GM13977 (cell line): ENCODE measurements around the gene PRUNE2.

Source experiments
- DNase-seq: peaks from one replicate; pipeline ENCODE4 v3.0.0; 2012; ENCODE audit warnings: low spot score
- in situ Hi-C: fragments of 300-500 bp; cut with MboI; formaldehyde crosslinking; loops from one replicate; pipeline ENCODE4 v1.12.0; 2022; ENCODE audit warnings: low sequenced_read_pairs, low pct_unique_long_range_greater_than_20kb, mixed read lengths, inconsistent platforms; ENCODE audit not compliant: unreplicated experiment
- TF ChIP-seq, protein P1 (sequence below): IDR thresholded peaks from 2 replicates; pipeline ENCODE4 v1.5.1; 2012; ENCODE audit warnings: mild to moderate bottlenecking, control low read depth; ENCODE audit not compliant: insufficient read depth; ENCODE audit errors: extremely low read depth, missing control alignments

Gene PRUNE2

DNA sequence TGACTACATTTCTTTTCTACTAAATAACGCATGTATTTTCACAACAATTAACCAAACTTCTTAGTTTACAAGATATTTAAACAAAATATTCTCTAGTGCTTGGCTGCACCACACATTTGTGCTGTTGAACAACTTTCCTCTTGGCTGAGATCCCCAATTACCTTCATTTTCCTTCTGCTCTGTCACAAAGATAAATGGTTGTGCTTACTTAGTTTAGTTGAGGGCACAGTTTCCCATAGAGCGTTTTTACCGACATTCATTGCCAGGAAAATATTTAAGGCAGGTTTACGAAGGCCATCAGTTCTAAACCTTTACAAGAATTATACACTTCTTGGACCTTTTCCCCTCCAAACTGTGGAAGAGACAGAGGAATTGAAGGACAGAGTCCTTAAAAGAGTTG is 60.7 kb downstream of the PRUNE2 start:
- no peak for DNase-seq
- TF ChIP-seq, protein P1, sequence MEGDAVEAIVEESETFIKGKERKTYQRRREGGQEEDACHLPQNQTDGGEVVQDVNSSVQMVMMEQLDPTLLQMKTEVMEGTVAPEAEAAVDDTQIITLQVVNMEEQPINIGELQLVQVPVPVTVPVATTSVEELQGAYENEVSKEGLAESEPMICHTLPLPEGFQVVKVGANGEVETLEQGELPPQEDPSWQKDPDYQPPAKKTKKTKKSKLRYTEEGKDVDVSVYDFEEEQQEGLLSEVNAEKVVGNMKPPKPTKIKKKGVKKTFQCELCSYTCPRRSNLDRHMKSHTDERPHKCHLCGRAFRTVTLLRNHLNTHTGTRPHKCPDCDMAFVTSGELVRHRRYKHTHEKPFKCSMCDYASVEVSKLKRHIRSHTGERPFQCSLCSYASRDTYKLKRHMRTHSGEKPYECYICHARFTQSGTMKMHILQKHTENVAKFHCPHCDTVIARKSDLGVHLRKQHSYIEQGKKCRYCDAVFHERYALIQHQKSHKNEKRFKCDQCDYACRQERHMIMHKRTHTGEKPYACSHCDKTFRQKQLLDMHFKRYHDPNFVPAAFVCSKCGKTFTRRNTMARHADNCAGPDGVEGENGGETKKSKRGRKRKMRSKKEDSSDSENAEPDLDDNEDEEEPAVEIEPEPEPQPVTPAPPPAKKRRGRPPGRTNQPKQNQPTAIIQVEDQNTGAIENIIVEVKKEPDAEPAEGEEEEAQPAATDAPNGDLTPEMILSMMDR, result no peak
- in situ Hi-C loops, result no loop called here

DNA sequence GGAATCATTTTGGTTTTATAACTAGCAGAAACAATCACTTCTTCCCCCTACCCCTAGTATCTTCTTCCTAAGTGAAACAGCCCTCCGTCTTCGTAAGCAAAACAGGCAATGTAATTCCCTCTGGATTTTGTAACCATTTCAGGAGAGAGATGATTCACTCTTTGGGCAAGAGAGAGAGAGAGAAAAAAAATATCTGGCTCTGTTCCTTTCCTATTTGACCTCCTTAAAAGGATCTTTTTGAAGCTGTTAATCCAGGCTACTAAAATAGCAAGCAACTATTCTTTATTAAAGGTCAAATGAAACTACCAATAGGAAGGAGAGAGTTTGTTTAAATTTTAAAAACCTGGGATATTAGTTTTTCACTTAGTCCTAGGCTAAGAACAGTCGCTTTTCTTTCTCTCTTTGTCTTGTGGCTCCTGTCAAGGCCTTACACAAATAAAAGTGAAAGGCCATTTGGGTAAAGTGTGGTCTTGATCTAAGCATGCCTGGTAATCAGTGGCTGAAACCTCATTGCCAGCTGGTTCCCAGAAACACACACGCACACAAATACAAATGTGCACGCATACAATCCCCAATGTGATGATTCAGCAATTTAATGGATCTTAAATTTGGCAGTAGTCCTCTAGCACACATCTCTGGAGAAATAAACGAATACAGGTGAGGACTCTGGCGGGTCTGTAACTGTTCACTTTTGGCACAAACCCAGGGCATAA is 70.2 kb downstream of the PRUNE2 start:
- TF ChIP-seq, protein P1, result no peak
- in situ Hi-C loops, result no loop called here
- no peak for DNase-seq

DNA sequence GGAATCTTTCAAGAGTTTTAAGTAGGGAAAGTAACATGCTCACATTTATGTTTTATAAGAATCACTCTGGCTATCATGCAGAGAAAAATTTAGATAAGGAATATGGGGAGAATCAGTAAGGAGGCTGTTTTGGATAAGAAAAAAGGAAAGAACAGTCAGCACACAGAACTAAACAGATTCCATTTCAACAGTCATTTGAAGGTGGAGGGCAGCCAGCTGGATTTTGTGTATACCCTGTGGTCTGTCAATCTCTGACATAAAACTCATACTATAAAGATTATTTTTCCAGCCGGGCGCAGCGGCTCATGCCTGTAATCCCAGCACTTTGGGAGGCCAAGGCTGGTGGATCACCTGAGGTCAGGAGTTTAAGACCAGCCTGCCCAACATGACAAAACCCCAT is 77.5 kb downstream of the PRUNE2 start:
- in situ Hi-C loops, result no loop called here
- no peak for DNase-seq
- TF ChIP-seq, protein P1, result no peak

DNA sequence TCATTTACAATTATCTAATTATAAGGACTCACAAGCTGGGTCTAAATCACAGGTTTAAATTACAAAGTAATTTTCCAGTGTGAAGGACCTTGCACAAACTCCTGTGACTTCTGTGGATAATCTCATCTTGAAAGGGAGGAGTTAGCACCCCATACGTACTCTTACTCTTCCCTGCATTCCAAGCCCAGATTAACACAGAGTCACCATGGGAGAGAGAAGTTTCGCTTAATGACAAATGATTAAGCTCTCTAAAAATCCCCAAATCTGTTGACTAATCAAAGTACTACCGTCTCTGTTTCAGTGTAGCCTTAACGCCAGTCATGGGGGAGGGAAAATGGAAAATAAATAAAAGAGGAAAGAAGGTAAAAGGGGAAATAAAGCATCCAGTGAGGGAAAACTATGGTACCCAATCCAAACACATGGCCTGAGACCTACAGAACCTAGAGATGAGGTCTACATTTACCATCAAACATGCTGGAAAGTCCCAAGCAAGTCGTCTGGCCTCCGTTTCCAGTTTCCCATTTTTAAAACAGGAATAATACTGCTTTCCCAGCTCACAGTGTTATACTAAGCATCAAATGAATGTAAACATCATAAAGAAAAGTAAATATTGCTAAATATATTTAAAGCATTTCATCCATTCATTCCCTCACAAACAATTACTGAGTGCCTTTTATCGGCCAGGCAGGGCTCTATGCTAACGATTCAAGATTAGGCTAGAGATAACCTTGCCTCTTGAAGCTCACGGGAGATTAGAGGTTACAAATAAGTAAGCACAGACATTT is 78.4 kb downstream of the PRUNE2 start:
- in situ Hi-C loops, result no loop called here
- no peak for DNase-seq
- TF ChIP-seq, protein P1, result no peak

DNA sequence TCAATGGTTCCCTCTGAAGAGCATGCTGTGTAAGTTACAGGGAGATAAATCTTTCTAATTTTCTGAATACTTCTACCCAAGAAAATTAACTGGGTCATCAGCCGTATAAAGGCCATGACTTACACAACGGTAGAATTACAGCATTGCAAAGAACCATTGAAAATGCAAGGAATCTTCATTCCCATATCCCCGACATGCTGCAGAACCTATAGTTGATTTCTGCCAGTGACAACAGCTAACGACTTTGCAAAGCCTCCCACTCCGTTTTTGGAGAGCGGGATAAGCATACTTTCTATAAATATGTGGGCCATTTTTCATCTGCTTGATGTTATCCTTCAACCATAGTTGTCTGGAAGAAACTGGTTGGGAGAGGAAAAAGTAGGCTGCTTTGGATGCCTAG is 85.5 kb downstream of the PRUNE2 start:
- no peak for DNase-seq
- in situ Hi-C loops, result loop anchor here (25.0 kb wide), 2 partner anchors 167 to 317 kb away; no protein-coding TSS in a partner anchor
- TF ChIP-seq, protein P1, result no peak

DNA sequence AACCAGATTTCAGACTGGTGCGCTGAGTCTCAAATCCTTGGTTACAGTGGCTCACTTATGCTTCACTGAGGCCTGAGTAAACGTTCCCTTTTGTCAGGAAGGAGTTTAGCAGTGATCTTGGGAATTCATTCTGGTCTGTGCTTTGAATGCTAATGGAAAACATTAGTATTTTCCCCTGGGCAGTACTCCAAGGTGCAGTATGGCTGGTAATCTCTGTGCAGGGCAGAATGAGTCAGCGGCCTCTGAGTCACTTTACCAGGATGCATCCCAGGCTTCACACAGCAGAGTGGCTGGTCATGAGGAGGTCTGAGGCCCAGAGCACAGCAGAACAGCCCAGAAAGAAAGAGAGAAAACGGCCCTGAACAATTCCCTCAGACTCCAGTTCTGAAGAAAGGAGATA is 87.6 kb downstream of the PRUNE2 start:
- DNase-seq, result no peak
- TF ChIP-seq, protein P1, result no peak
- in situ Hi-C loops, result loop anchor here (25.0 kb wide), 2 partner anchors 169 to 319 kb away; no protein-coding TSS in a partner anchor
